Fibroblast of the conjunctiva (primary cell): ENCODE measurements around the gene SLC17A5.
"Not testable (repeated sequence)": the region's sequence is repeated elsewhere in the genome, so short reads cannot be mapped to it uniquely, and the experiment has no call there.

Source experiments
- DNase-seq: peaks from one replicate; pipeline ENCODE4 v3.0.0-alpha.2; 2010; ENCODE audit warnings: low read depth

SLC17A5 gene

DNA sequence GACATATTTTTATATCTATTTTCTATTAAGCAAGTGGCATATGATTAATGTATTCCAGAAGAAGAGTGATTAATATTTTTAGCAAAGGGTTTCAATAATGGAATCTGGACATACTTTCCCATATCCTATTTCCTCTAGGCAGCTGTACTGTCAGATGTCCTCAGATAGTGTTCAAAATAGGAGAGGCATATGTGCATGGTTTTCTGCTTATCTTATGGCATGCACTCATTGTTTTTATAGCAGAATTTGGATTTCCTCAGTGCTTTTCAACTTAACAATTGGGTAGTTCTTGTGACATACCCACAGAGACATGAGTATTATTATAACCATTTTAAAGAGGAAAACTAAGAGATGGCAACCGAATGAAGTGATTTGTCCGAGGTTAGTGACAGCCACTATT lies 12.6 kb upstream of the SLC17A5 start:
- DNase-seq: no peak

- no peak for DNase-seq
Observed at GRCh38 chr6:73665686-73666319, 12.0 kb upstream of the SLC17A5 start.

DNA sequence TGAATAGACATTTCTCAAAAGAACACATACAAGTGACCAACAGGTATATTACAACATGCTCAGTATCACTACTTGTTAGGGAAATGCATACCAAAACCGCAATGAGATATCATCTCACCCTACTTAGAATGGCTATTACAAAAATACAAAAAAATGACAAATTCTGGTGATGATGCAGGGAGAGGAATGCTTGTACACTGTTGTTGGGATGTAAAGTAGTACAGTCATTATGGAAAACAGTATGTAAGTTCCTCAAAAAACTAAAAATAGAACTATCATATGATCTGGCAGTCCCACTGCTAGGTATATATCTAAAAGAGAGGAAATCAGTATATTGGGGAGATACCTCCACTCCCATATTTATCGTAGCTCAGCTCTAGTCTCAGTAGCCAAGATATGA lies 10.9 kb upstream of the SLC17A5 start:
- no peak for DNase-seq

GRCh38 chr6:73657201-73657600 lies 3.4 kb upstream of the SLC17A5 start:
- no peak for DNase-seq

DNA sequence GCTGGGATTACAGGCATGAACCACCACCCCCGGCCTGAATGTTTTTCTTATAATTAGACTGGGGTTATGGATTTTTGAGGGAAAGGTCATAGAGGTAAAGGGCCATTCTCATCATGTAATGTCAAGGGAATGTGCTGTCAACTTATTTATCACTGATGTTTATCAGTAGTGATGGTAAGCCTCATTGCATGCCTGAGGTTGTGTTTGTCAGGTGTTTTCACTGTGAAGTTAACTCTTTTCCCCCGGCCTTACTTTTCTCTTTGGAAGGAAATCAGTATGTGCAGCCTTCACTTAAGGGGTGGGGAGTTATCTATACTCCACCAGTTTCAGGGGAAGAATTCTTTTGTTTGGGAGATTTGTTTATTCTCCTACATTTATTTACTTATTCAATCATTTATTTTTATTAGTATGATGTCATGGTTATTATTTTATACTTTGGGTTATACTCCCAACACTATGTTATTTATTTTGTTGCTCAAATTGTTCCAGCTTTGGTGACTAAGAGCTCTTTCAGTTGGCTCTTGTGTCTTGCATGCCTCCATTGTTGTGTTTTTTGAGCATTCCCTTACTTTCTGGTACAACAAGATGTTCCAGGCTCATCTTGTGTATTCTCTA lies 2.8 kb upstream of the SLC17A5 start:
- DNase-seq: no peak

GRCh38 chr6:73655341-73655917 lies 1.6 kb upstream of the SLC17A5 start:
- DNase-seq: no peak

DNA sequence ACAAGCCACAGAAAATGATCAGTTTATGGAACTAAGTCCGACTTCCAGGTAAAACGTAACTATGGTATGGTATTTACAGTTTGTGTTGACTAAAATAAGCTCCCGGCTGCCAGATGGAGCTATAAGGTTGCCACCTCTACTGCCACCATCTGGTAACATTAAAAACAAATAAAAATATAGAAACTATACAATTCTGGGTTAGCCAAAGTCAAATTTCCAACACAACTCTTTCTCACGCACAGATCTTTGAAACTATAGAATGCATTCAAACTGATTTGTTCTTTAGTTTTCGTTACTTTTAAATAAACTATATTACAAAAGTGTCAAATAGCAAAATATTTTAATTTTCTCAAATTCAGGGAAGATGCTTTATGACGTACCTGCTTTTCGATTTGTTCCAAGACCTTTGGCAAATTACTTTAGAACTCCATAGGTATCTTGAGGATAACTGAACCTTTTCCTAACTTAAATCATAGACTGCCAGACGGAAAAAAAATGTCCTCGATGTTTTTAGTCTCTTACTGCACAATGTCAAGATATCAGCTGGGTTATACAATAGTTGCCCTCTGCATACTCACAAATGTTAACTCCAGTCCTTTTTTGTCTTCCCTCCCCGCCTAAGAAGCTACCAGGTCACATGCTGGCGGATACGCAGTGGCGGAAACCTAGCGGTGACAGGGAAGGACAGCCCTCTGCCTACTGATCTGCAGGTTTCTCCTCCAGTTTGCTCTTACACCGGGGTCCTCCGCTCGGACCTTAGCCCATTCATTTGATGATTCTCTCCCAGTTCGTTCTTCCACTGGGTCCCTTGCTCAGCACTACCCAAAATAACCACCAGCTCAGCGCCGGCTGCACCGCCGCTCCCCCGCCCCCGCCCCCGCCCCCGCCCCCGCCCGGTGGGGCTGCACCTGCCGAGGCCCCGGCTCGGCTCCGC lies 888 bp downstream of the SLC17A5 start:
- DNase-seq: peak; percentile 38

- DNase-seq: no peak
Observed at GRCh38 chr6:73649783-73650182, 4.0 kb downstream of the SLC17A5 start.

DNA sequence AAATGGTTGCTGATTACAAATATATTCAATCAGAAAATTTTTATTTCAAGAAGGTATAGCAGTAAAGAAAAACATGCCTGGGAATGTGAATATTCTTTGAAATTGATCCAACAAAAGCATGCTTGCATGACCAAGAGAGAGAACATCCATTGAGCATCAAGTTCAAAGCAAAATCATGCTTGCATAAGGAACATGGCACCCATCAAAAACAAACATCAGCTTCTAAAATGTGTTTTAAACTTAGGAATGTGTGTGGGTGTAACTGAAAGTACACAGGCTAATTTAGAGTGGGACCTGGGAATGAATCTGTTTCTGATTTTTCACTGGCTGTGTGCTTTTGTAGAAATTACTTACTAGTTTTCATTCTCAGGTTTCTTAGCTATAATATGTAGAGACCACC lies 5.6 kb downstream of the SLC17A5 start:
- no peak for DNase-seq

- DNase-seq: no peak
Observed at GRCh38 chr6:73644941-73645591, 8.7 kb downstream of the SLC17A5 start.

DNA sequence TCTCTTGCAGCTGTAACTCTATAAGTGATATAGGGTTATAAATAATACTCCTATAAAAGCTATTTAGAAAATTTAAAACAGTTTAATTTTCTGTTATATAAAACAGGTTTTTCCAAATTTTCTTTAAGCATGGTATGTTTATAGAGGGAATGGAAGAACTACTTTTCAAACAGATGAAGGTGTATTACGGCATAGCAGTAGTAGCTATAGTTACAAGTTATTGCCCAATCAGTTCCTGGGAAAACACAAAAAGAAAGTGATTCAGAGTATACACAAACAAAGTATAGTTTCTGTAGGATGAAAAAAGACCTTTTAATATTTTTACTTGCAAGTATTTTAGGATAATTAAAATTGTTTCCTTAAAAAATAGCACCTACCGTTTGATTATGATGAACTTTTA lies 9.8 kb downstream of the SLC17A5 start:
- DNase-seq: no peak

DNA sequence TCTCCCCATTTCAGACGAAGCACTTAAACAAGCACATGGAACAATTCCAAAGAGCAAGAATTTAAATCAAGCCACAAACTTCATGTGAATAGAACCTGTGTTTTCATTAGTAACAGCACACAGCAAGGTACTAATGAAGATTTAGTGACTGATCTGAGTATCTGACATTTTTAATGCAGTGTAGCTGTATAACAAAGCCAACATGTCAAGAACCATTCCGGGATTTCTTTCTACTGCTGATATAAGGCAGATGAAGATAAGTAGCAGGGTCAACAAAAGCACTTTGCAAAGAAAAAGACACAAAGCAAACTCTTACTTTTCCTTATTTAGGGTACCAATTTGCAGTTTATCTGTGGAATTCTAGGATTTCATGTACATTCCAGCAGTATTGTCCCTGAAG lies 11.3 kb downstream of the SLC17A5 start:
- no peak for DNase-seq

DNA sequence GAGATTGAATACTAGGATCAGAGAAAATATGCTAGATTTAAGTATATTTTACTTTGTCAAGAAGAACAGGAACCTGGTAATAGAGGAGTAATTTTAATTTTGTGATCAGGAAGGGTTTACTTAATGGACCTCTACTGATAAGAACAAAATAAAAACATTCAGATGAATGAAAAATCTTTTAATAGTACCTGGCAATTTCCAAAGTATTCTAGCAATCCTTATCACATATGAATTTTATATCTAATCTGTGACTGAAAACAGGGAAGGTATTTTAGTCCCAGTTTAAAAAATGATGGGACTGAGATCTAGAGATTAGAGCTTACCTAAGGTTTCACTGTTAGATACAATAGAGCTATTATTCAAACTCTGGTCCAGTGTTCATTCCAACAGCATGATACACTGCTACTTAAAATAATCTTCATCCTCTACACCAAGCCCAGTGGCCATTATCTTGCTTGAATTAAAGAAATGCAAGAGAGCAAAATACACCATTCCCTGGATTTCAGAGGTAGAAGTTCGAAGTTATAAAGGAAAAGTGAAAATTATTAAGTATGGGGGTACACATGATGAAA lies 13.5 kb downstream of the SLC17A5 start:
- no peak for DNase-seq

- no peak for DNase-seq
Observed at GRCh38 chr6:73639040-73639439, 14.8 kb downstream of the SLC17A5 start.

DNA sequence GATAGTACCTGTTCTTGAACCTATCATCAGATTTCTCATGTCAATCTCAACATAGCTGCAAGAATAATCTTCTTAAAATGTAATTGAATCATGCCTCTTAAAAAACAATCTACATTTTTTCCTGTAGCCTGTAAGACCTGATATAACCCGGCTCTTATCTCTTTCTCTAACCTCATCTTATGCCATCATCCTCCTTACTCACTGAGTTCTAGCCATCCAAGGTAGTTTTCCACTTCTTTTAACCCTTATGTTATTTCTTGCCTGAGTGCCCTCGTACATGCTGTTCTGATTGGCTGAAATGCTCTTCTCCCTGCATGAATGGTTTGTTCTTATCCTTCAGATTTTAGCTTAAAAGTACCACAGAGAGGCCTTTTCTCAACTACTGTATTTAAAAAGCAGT lies 16.4 kb downstream of the SLC17A5 start:
- no peak for DNase-seq

DNA sequence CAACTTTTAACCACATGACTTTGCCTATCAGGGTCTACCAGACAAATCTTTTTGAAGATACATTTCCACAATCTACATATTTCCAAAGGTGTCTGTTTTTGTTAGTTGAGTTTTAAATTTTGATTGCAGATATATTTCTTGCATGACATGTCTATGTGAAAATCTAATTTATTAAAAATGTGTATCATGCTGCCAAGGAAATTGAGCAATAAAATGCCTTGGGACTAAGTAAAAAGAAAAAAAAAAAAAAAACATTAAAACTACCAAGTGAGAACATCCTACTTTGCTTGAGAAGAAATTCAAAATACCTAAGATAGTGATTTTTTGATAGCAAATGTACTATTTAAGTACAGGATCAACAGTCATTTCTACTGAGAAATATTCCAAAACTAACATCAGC lies 17.7 kb downstream of the SLC17A5 start:
- DNase-seq: no peak

GRCh38 chr6:73632346-73632745 lies 21.4 kb downstream of the SLC17A5 start:
- DNase-seq: no peak

DNA sequence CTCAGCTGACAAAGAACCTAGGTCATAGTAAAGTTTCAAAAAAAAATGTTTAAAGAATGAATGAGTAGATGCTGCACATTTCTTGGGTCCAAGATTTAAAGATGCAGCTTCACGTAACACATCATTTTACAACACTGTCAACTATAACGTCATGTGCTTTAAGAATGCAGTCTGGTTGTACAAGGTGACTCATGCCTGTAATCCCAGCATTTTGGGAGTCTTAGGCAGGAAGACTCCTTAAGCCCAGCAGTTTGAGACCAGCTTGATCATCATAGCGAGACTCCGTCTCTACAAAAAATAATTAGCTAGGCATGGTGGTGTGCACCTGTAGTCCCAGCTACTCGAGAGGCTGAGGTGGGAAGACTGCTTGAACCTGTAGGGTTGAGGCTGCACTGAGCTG lies 21.9 kb downstream of the SLC17A5 start:
- no peak for DNase-seq

DNA sequence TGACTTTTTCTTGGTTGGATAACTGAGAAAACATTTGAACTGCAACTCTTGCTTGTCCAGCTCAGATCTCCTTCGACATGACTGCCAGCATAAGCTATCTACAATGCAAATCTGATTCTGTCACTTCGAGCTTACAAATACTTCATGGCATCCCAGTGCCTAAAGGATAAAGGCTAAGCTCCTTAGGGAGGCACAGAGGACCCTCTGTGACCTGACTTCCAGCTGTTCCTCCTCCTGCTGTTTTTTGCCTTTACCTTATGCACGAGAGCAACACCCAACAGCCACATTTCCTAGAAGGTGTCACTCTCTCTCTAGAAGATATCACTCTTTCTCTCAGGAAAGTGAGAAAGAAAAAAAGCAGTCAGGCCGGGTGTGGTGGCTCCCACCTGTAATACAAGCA lies 23.4 kb downstream of the SLC17A5 start:
- DNase-seq: no peak

DNA sequence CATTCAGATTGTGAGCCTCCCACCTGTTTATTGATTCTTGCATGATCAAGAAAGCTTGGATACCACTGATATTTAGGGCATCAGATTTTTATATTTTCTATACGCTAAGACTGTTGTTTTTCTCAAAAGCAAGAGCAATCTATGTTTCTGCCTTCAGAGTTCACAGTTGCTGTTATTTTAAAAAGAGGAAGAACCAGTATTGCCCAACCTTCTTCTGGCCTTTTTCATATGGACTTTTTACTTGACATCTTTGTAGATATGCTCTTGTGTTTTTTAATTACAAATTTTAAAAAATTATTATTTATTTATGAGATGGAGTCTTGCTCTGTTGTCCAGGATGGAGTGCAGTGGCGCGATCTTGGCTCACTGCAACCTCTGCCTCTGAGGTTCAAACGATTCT lies 28.9 kb downstream of the SLC17A5 start:
- no peak for DNase-seq

GRCh38 chr6:73623480-73623879 lies 30.3 kb downstream of the SLC17A5 start:
- DNase-seq: not testable (repeated sequence)

DNA sequence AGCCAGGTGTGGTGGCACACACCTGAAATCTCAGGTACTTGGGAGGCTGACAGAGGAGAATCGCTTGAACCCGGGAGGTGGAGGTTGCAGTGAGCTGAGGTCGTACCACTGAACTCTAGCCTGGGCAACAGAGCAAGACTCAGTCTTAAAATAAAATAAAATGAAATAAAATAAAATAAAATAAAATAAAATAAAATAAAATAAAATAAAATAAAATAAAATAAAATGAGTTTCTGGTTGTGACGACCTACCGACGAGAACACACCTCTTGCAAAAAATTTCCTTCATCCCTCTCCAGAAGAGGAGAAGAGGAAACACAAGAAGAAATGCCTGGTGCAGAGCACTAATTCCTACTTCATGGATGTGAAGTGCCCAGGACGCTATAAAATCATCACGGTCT lies 35.7 kb downstream of the SLC17A5 start:
- DNase-seq: not testable (repeated sequence)
